ENCODE results near the gene SDSL. TPM values are rescaled to one million over a fixed set of nuclear protein-coding genes. Genes with fewer than 3 reads are reported as not detected.

The SDSL gene
- total and polyA plus RNA-seq, 2 of the 4 experiments (the other 2 are of a cell fraction), result 6.3 to 10.9 TPM

GRCh38 chr12:113466454-113467141 lies 44.4 kb downstream of the SDSL start:
- dilution Hi-C loops (cut with HindIII; ENCODE audit: low sequenced_read_pairs, unreplicated experiment), result no loop called here
- H3K4me3 ChIP-seq (ENCODE audit: insufficient read depth, low read depth, low read length), result no peak overlapping the region
- H3K4me2 ChIP-seq (ENCODE audit: low read depth, low read length), result no peak overlapping the region; the same call in 1 of the 2 replicates

More at GRCh38 chr12:113466454-113467141, 44.4 kb downstream of the SDSL start:
- no peak overlapping the region for H3K9ac ChIP-seq (ENCODE audit: low read depth, low read length)
- CTCF ChIA-PET, result no interaction called here
- no peaks in the 10 kb centered on the region for H3K36me3 ChIP-seq (ENCODE audit: control insufficient read depth, insufficient read depth, low read length)
- peak overlapping the region; percentile 78 for H2AFZ ChIP-seq (replicated peaks; ENCODE audit: low read length, poor library complexity)
- no peak overlapping the region for H2BK5ac ChIP-seq (ENCODE audit: low read depth, low read length, poor library complexity, severe bottlenecking)
- H3K79me1 ChIP-seq (ENCODE audit: low read depth in 1 of 2, low read length in 2 of 2), result no peaks in the 10 kb centered on the region
- H4K8ac ChIP-seq (ENCODE audit: low read depth in 2 of 2, low read length in 2 of 2), result no peak overlapping the region
- H3K4me1 ChIP-seq (ENCODE audit: control insufficient read depth, insufficient read depth, low read length), result no peaks in the 10 kb centered on the region; the same call in 1 of the 2 replicates
- no peak overlapping the region for H3K56ac ChIP-seq (ENCODE audit: extremely low read depth, insufficient read depth, low read length)
- no peaks in the 10 kb centered on the region for H3K9me3 ChIP-seq (ENCODE audit: control insufficient read depth, insufficient read depth, low read length)
- H3K23ac ChIP-seq (ENCODE audit: low read depth, low read length), result no peak overlapping the region
- H3K18ac ChIP-seq (ENCODE audit: low read depth, low read length), result no peak overlapping the region
- BruUV-seq (replicated peaks), result no TSS peak
- no peak overlapping the region for H4K91ac ChIP-seq (ENCODE audit: insufficient read depth, low read depth, low read length)
- no peak overlapping the region for H4K5ac ChIP-seq (ENCODE audit: low read depth, low read length)
- H2AK9ac ChIP-seq (replicated peaks; ENCODE audit: low read depth, low read length, poor library complexity), result no peak overlapping the region
- no peaks in the 10 kb centered on the region for H4K20me1 ChIP-seq (ENCODE audit: insufficient read depth, low read length)
- no peak for ATAC-seq (ENCODE audit: low read depth)
- intact Hi-C loops (cut with micrococcal nuclease), result no loop called here
- H2BK120ac ChIP-seq (ENCODE audit: low read depth, low read length), result no peak overlapping the region
- H3K4ac ChIP-seq (ENCODE audit: low read depth, low read length), result no peak overlapping the region
- no peaks in the 10 kb centered on the region for H3K9me1 ChIP-seq (ENCODE audit: insufficient read depth, low read length)
- no peak overlapping the region for H3K14ac ChIP-seq (replicated peaks; ENCODE audit: low read depth, low read length)
- 5% methylated on average over 11 of the region's 26 CpGs; no CpG with 5 or more reads in 1 of the 2 experiments for WGBS, 2 experiments (ENCODE audit: extremely low coverage in 2 of 2, insufficient read length in 1 of 2)
- in situ Hi-C loops (cut with MboI; ENCODE audit: low sequenced_read_pairs), result no loop called here
- H2BK20ac ChIP-seq (ENCODE audit: low read depth, low read length), result no peak overlapping the region
- POLR2A ChIA-PET (ENCODE audit: unreplicated experiment), result no interaction called here
- no peak overlapping the region for H3K27ac ChIP-seq (ENCODE audit: insufficient read depth, low read length)
- H2AK5ac ChIP-seq (ENCODE audit: low read depth, low read length), result no peak overlapping the region
- H2BK15ac ChIP-seq (ENCODE audit: low read depth, low read length), result no peak overlapping the region
- no peak for DNase-seq
- TF ChIP-seq CTCF (conservative IDR thresholded peaks at IDR 0.05; ENCODE audit: low read depth, low read length), result no peak
- no peak for TF ChIP-seq RAD21 (IDR thresholded peaks at IDR 0.05; ENCODE audit: low read length)
- no peak for TF ChIP-seq RFX5 (IDR thresholded peaks at IDR 0.05; ENCODE audit: low read depth, low read length)
- TF ChIP-seq FOS (IDR thresholded peaks at IDR 0.05; ENCODE audit: low read depth, low read length), result no peak
- TF ChIP-seq, protein P1, sequence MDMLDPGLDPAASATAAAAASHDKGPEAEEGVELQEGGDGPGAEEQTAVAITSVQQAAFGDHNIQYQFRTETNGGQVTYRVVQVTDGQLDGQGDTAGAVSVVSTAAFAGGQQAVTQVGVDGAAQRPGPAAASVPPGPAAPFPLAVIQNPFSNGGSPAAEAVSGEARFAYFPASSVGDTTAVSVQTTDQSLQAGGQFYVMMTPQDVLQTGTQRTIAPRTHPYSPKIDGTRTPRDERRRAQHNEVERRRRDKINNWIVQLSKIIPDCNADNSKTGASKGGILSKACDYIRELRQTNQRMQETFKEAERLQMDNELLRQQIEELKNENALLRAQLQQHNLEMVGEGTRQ (IDR thresholded peaks at IDR 0.05; ENCODE audit: low read depth, low read length), result no peak
- TF ChIP-seq BHLHE40 (IDR thresholded peaks at IDR 0.05; ENCODE audit: low read depth, low read length), result no peak
- peaks cover 91% of the 10 kb centered on the region for H3K27me3 ChIP-seq (ENCODE audit: control insufficient read depth, insufficient read depth, low read length)
